MM.1S (cell line): Measurements from ENCODE around the gene IPCEF1.

ENCODE experiments used
- DNase-seq: peaks from one replicate; pipeline ENCODE4 v3.0.0-alpha.2; 2015
- H2AFZ ChIP-seq: fragments of 300-600 bp; sonication (generic); 2 replicates; pipeline ENCODE4 v1.6.0; 2016; ENCODE audit warnings: antibody characterized with exemption, low read length
- H3F3A ChIP-seq: fragments of 300-600 bp; sonication (generic); 2 replicates; pipeline ENCODE4 v1.6.1; 2016; ENCODE audit warnings: mild to moderate bottlenecking, antibody characterized with exemption, low read length, moderate library complexity, mixed read lengths; ENCODE audit not compliant: insufficient read depth
- H3K27ac ChIP-seq: fragments of 300-600 bp; sonication (generic); 2 replicates; pipeline ENCODE4 v1.5.1; 2016; ENCODE audit warnings: mild to moderate bottlenecking, low read length
- H3K27me3 ChIP-seq: fragments of 300-600 bp; sonication (generic); replicated peaks from 2 replicates; pipeline ENCODE4 v1.6.0; 2016; ENCODE audit warnings: low read length; ENCODE audit not compliant: insufficient read depth
- H3K36me3 ChIP-seq: fragments of 300-600 bp; sonication (generic); replicated peaks from 2 replicates; pipeline ENCODE4 v1.6.1; 2016; ENCODE audit warnings: mild to moderate bottlenecking, low read length, mixed read lengths; ENCODE audit not compliant: insufficient read depth
- H3K4me1 ChIP-seq: fragments of 300-600 bp; sonication (generic); 2 replicates; pipeline ENCODE4 v1.6.1; 2016; ENCODE audit warnings: low read length, mixed read lengths
- H3K4me2 ChIP-seq: fragments of 300-600 bp; sonication (generic); 2 replicates; pipeline ENCODE4 v1.6.0; 2016; ENCODE audit warnings: low read depth, low read length
- H3K4me3 ChIP-seq: fragments of 300-600 bp; sonication (generic); 2 replicates; pipeline ENCODE4 v1.5.1; 2016; ENCODE audit warnings: low read length, mixed read lengths
- H3K79me2 ChIP-seq: fragments of 300-600 bp; sonication (generic); 2 replicates; pipeline ENCODE4 v1.6.1; 2016; ENCODE audit warnings: mixed run types, low read length, mixed read lengths
- H3K9ac ChIP-seq: fragments of 300-600 bp; sonication (generic); 2 replicates; pipeline ENCODE4 v1.6.1; 2016; ENCODE audit warnings: low read length, mixed read lengths
- H3K9me2 ChIP-seq: fragments of 300-600 bp; sonication (generic); replicated peaks from 2 replicates; pipeline ENCODE4 v1.6.1; 2016; ENCODE audit warnings: mild to moderate bottlenecking, low read length, mixed read lengths; ENCODE audit not compliant: insufficient read depth
- H3K9me3 ChIP-seq: fragments of 300-600 bp; sonication (generic); replicated peaks from 2 replicates; pipeline ENCODE4 v1.6.1; 2016; ENCODE audit warnings: mild to moderate bottlenecking, low read length, mixed read lengths; ENCODE audit not compliant: insufficient read depth
- H4K20me1 ChIP-seq: fragments of 300-600 bp; sonication (generic); 2 replicates; pipeline ENCODE4 v1.6.1; 2016; ENCODE audit warnings: mild to moderate bottlenecking, low read length, moderate library complexity, mixed read lengths; ENCODE audit not compliant: insufficient read depth
- CTCF ChIP-seq: fragments of 300-600 bp; sonication (generic); IDR thresholded peaks from 2 replicates; pipeline ENCODE4 v1.5.1; 2016; ENCODE audit warnings: antibody characterized with exemption, low read length, mixed read lengths
- EZH2 ChIP-seq: fragments of 300-600 bp; sonication (generic); optimal IDR thresholded peaks from 2 replicates; pipeline ENCODE3; 2017; ENCODE audit warnings: low read depth, mild to moderate bottlenecking, antibody characterized with exemption, low read length, mixed read lengths
- EZH2phosphoT487 ChIP-seq: fragments of 300-600 bp; sonication (generic); IDR thresholded peaks from 2 replicates; pipeline ENCODE4 v1.6.1; 2018; ENCODE audit warnings: antibody characterized with exemption, low read length

IPCEF1 gene

GRCh38 chr6:154170106-154170505 is 186.5 kb downstream of the IPCEF1 start:
- TF ChIP-seq CTCF: no peak
- no peak for TF ChIP-seq EZH2
- TF ChIP-seq EZH2phosphoT487: no peak
- no peaks in the 10 kb centered on the region for H3F3A ChIP-seq
- no peaks in the 10 kb centered on the region for H3K36me3 ChIP-seq
- H3K9me3 ChIP-seq: no peaks in the 10 kb centered on the region
- H2AFZ ChIP-seq: no peak overlapping the region
- no peak overlapping the region for H3K4me2 ChIP-seq
- no peaks in the 10 kb centered on the region for H4K20me1 ChIP-seq
- no peak overlapping the region for H3K9ac ChIP-seq
- no peaks in the 10 kb centered on the region for H3K79me2 ChIP-seq
- H3K27me3 ChIP-seq: no peaks in the 10 kb centered on the region
- DNase-seq: no peak
- no peaks in the 10 kb centered on the region for H3K9me2 ChIP-seq
- H3K4me1 ChIP-seq: no peaks in the 10 kb centered on the region
- no peak overlapping the region for H3K27ac ChIP-seq
- no peak overlapping the region for H3K4me3 ChIP-seq

DNA sequence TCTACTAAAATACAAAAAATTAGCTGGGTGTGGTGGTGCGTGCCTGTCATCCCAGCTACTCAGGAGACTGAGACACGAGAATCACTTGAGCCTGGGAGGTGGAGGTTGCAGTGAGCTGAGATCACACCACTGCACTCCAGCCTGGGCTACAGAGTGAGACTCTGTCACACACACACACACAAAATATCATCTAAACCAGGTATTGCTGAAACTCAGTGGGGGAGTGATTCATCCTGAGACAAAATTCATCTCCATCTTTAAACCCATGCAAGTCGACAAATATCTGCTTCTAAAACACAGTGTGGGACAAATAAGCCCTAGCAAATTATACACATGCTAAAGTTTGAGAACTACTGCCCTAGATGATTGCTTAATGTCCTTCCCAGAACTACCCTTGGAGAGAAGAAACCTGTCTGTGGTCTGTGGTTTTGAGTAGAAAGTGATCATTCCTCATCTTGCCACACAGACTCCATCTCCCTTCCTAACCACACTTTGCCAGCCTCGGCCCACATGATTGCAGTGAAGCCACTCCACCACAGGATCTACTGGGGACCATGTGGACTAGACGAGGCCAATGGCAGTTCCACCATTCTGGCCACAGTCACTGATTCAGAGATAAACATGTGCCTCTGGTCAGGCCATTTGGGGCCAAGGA is 187.3 kb downstream of the IPCEF1 start:
- Histone ChIP-seq H3K4me3 (no peak overlapping the region), H3K27ac (no peak overlapping the region)
- DNase-seq: no peak

GRCh38 chr6:154167126-154167525 is 189.5 kb downstream of the IPCEF1 start:
- DNase-seq: no peak
- no peak overlapping the region for H3K9ac ChIP-seq
- TF ChIP-seq CTCF (no peak), EZH2phosphoT487 (no peak), EZH2 (no peak)

More for the DNA sequence above, 187.3 kb downstream of the IPCEF1 start:
- Histone ChIP-seq H3K4me2 (no peak overlapping the region), H3K9me3 (no peaks in the 10 kb centered on the region), H3K9ac (no peak overlapping the region), H3K4me1 (0 out of 2 replicates have a peak, but pooled peaks cover 3% of the 10 kb centered on the region), H3K36me3 (no peaks in the 10 kb centered on the region), H3K9me2 (no peaks in the 10 kb centered on the region), H2AFZ (no peak overlapping the region), H3K27me3 (no peaks in the 10 kb centered on the region), H3K79me2 (no peaks in the 10 kb centered on the region), H4K20me1 (no peaks in the 10 kb centered on the region), H3F3A (no peaks in the 10 kb centered on the region)
- TF ChIP-seq CTCF: no peak
- no peak for TF ChIP-seq EZH2phosphoT487
- no peak for TF ChIP-seq EZH2

More at GRCh38 chr6:154167126-154167525, 189.5 kb downstream of the IPCEF1 start:
- Histone ChIP-seq H4K20me1 (no peaks in the 10 kb centered on the region), H3K79me2 (no peaks in the 10 kb centered on the region), H3F3A (no peaks in the 10 kb centered on the region), H3K4me1 (0 out of 2 replicates have a peak, but pooled peaks cover 5% of the 10 kb centered on the region), H3K36me3 (no peaks in the 10 kb centered on the region), H3K4me3 (no peak overlapping the region), H3K27me3 (no peaks in the 10 kb centered on the region), H3K9me3 (no peaks in the 10 kb centered on the region), H3K4me2 (no peak overlapping the region), H3K27ac (no peak overlapping the region), H2AFZ (no peak overlapping the region), H3K9me2 (no peaks in the 10 kb centered on the region)
